ENCODE measurements around the gene ZDHHC7. TPM values are rescaled to one million over a fixed set of nuclear protein-coding genes. Genes with fewer than 3 reads are reported as not detected.

The ZDHHC7 gene
- total and polyA plus RNA-seq, 9 of the 15 experiments (the other 6 are each of a cell fraction or from before 2014, with no cell fraction given) = 1.7 to 49.7 (median 37.4) TPM

DNA sequence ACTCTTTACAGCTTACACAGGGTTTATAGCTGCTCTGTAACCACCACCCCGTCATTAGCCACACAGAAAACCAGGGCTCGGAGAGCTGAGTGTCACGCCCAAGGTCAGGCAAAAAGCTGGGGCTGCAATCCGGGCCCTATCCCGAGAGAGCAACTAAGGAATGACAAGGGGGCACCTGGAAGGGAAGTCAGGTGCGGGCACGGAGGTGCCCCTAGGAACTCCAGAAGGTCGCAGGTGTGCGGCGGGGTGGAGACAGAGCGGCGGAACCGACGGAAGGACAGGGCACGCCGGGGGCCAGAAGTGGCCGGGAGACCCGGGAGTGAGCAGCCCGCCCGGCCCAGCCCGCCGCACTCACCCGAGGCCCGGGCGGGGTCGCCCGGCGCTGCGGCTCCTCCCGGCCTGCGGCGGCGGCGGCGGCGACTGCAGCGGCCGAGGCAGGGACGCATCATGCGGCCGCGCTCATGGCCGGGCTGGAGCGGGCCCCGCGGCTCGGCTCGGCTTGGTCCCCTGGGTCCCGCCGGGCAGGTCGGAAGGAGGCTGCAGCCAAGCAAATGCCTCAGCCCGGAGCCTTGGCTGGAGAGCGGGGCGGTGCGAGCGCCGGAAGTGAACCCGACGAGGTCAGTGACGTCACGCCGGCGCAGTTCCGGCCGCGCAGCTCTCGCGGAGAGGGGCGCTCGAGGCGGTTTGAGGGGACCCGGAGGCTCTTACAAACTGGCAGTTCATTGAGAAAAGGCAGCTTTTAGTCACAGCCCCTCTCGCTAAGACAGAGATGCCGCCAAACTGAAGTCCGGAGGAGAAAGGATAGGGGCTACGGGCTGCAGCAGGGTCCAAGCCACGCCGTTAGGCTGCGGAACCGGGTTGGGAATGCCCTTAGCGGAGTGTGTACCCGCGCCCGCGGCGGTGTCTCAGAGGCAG is at the start of gene ZDHHC7 (continued):
- TF ChIP-seq, protein P1, sequence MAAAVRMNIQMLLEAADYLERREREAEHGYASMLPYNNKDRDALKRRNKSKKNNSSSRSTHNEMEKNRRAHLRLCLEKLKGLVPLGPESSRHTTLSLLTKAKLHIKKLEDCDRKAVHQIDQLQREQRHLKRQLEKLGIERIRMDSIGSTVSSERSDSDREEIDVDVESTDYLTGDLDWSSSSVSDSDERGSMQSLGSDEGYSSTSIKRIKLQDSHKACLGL (CRISPR knock-in tag; IDR thresholded peaks at IDR 0.05; ENCODE audit: borderline replicate concordance, poor library complexity, severe bottlenecking) = no peak
- TF ChIP-seq C11orf30 (IDR thresholded peaks at IDR 0.05; ENCODE audit: low read depth) (peak; percentile 92), SAP30 (IDR thresholded peaks at IDR 0.05; ENCODE audit: borderline replicate concordance, insufficient read depth, low read depth, low read length, poor library complexity, severe bottlenecking) (peak; percentile 48), ZNF239 (CRISPR knock-in tag; IDR thresholded peaks at IDR 0.05) (peak; percentile 51; the same call in 1 of the 2 replicates), ERF (CRISPR knock-in tag; IDR thresholded peaks at IDR 0.05) (no peak; the same call in 1 of the 2 replicates), HOXB6 (CRISPR knock-in tag; IDR thresholded peaks at IDR 0.05; ENCODE audit: borderline replicate concordance) (no peak), HNRNPLL (IDR thresholded peaks at IDR 0.05; ENCODE audit: low read depth, low read length, poor library complexity, severe bottlenecking) (peak; percentile 94), EP400 (IDR thresholded peaks at IDR 0.05) (peak; percentile 92), ZNF766 (CRISPR knock-in tag; conservative IDR thresholded peaks at IDR 0.05) (no peak; the same call in 1 of the 2 replicates), RBM34 (IDR thresholded peaks at IDR 0.05; ENCODE audit: borderline replicate concordance, insufficient read depth, low read length) (no peak)
- TF ChIP-seq, protein P2, sequence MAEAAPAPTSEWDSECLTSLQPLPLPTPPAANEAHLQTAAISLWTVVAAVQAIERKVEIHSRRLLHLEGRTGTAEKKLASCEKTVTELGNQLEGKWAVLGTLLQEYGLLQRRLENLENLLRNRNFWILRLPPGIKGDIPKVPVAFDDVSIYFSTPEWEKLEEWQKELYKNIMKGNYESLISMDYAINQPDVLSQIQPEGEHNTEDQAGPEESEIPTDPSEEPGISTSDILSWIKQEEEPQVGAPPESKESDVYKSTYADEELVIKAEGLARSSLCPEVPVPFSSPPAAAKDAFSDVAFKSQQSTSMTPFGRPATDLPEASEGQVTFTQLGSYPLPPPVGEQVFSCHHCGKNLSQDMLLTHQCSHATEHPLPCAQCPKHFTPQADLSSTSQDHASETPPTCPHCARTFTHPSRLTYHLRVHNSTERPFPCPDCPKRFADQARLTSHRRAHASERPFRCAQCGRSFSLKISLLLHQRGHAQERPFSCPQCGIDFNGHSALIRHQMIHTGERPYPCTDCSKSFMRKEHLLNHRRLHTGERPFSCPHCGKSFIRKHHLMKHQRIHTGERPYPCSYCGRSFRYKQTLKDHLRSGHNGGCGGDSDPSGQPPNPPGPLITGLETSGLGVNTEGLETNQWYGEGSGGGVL (CRISPR knock-in tag; IDR thresholded peaks at IDR 0.05) = no peak
- TF ChIP-seq, protein P3, sequence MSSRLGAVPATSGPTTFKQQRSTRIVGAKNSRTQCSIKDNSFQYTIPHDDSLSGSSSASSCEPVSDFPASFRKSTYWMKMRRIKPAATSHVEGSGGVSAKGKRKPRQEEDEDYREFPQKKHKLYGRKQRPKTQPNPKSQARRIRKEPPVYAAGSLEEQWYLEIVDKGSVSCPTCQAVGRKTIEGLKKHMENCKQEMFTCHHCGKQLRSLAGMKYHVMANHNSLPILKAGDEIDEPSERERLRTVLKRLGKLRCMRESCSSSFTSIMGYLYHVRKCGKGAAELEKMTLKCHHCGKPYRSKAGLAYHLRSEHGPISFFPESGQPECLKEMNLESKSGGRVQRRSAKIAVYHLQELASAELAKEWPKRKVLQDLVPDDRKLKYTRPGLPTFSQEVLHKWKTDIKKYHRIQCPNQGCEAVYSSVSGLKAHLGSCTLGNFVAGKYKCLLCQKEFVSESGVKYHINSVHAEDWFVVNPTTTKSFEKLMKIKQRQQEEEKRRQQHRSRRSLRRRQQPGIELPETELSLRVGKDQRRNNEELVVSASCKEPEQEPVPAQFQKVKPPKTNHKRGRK (tag; IDR thresholded peaks at IDR 0.05) = no peak
- TF ChIP-seq, protein P4, sequence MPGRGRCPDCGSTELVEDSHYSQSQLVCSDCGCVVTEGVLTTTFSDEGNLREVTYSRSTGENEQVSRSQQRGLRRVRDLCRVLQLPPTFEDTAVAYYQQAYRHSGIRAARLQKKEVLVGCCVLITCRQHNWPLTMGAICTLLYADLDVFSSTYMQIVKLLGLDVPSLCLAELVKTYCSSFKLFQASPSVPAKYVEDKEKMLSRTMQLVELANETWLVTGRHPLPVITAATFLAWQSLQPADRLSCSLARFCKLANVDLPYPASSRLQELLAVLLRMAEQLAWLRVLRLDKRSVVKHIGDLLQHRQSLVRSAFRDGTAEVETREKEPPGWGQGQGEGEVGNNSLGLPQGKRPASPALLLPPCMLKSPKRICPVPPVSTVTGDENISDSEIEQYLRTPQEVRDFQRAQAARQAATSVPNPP (IDR thresholded peaks at IDR 0.05; ENCODE audit: borderline replicate concordance, insufficient read depth, insufficient read length) = no peak
- TF ChIP-seq, protein P5, sequence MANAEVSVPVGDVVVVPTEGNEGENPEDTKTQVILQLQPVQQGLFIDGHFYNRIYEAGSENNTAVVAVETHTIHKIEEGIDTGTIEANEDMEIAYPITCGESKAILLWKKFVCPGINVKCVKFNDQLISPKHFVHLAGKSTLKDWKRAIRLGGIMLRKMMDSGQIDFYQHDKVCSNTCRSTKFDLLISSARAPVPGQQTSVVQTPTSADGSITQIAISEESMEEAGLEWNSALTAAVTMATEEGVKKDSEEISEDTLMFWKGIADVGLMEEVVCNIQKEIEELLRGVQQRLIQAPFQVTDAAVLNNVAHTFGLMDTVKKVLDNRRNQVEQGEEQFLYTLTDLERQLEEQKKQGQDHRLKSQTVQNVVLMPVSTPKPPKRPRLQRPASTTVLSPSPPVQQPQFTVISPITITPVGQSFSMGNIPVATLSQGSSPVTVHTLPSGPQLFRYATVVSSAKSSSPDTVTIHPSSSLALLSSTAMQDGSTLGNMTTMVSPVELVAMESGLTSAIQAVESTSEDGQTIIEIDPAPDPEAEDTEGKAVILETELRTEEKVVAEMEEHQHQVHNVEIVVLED (CRISPR knock-in tag; IDR thresholded peaks at IDR 0.05) = peak; percentile 63
- TF ChIP-seq, protein P6, sequence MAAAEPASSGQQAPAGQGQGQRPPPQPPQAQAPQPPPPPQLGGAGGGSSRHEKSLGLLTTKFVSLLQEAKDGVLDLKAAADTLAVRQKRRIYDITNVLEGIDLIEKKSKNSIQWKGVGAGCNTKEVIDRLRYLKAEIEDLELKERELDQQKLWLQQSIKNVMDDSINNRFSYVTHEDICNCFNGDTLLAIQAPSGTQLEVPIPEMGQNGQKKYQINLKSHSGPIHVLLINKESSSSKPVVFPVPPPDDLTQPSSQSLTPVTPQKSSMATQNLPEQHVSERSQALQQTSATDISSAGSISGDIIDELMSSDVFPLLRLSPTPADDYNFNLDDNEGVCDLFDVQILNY (CRISPR knock-in tag; IDR thresholded peaks at IDR 0.05) = peak; percentile 70; the same call in 1 of the 2 replicates

Measured in K562 (cell line).